ENCODE results near the gene SCN1A. TPM values are rescaled to one million over a fixed set of nuclear protein-coding genes. Genes with fewer than 3 reads are reported as not detected.
A peak's percentile ranks its signal among the peaks of the same experiment; 100 is the strongest.

SCN1A gene
- total RNA-seq, 2 donors from 2014 or later, result 0.05 TPM; not detected in 1

DNA sequence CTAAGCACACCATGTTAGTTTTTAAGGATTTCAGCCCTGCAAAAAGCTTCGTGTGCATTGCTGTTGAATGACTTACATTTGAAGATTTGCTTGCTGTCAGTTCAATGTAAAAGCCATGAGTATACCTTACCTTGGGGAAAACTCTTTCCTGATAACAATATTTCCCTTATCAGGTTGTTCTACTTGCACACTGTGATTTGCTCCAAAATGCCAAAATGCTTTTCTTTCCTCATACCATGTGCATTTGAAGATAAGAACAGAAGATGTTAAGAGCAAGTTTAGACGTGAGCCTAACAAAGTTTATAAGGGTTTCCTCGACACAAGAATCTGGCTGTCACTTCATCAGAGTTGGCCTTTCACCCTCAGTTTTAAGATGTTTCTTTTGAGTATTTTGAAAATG, 57.6 kb downstream of the SCN1A start:
- H3K27me3 ChIP-seq, result no peaks in the 10 kb centered on the region
- no peaks in the 10 kb centered on the region for H3K4me1 ChIP-seq
- H3K9me3 ChIP-seq, result no peaks in the 10 kb centered on the region
- TF ChIP-seq, protein P1, sequence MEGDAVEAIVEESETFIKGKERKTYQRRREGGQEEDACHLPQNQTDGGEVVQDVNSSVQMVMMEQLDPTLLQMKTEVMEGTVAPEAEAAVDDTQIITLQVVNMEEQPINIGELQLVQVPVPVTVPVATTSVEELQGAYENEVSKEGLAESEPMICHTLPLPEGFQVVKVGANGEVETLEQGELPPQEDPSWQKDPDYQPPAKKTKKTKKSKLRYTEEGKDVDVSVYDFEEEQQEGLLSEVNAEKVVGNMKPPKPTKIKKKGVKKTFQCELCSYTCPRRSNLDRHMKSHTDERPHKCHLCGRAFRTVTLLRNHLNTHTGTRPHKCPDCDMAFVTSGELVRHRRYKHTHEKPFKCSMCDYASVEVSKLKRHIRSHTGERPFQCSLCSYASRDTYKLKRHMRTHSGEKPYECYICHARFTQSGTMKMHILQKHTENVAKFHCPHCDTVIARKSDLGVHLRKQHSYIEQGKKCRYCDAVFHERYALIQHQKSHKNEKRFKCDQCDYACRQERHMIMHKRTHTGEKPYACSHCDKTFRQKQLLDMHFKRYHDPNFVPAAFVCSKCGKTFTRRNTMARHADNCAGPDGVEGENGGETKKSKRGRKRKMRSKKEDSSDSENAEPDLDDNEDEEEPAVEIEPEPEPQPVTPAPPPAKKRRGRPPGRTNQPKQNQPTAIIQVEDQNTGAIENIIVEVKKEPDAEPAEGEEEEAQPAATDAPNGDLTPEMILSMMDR (IDR thresholded peaks at IDR 0.05), result no peak
- no peak overlapping the region for H3K9ac ChIP-seq (ENCODE audit: low read depth in 2 of 2, low read length in 2 of 2)
- intact Hi-C loops (cut with DNase I), result no loop called here
- no peak overlapping the region for H3K4me3 ChIP-seq
- no peaks in the 10 kb centered on the region for H3K36me3 ChIP-seq
- no peak for DNase-seq
- H3K27ac ChIP-seq, result no peak overlapping the region

DNA sequence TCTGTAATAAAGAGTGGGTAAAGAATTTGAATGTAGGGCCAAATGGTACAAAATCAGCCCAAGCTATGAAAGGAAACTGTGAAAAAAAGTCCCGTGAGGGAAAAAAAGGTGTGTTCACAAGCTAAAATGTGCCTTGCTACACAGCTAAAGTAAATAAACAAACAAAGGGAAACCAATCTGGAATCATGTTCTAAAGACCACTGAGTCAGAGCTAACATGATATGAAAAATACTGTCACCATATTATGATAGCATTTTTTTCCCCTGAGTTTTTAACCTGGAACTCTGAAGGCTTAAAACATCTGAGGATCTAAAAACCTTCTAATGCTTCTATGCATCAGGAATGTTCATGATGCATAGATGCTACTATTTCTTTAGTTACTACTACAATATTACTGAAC, 58.8 kb downstream of the SCN1A start:
- H3K9ac ChIP-seq (ENCODE audit: low read depth in 2 of 2, low read length in 2 of 2), result no peak overlapping the region
- no peaks in the 10 kb centered on the region for H3K4me1 ChIP-seq
- no peak overlapping the region for H3K4me3 ChIP-seq
- TF ChIP-seq, protein P1 (IDR thresholded peaks at IDR 0.05), result no peak
- H3K36me3 ChIP-seq, result no peaks in the 10 kb centered on the region
- no peaks in the 10 kb centered on the region for H3K27me3 ChIP-seq
- no peak for DNase-seq
- no peak overlapping the region for H3K27ac ChIP-seq
- no peaks in the 10 kb centered on the region for H3K9me3 ChIP-seq
- intact Hi-C loops (cut with DNase I), result no loop called here

DNA sequence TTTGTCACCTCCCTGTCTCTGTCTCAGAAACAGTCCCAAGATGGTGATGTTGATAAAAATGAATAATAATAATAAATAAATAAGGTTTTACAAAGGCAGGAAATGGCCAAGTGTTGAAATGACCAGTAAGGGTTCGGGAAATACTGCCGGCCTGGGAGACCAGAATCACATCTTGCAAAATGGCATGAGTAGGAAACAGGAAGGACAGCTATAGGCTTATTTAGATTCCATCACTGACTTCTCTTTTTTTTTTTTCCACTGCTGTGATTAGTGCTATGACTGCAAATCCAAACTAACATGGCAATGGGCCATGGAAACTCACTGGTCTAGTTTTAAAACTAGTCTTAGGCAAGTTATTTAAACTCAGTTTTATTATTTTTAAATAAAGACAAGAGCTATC, 60.6 kb downstream of the SCN1A start:
- intact Hi-C loops (cut with DNase I), result no loop called here
- TF ChIP-seq, protein P1 (IDR thresholded peaks at IDR 0.05), result no peak
- no peak overlapping the region for H3K27ac ChIP-seq
- H3K36me3 ChIP-seq, result no peaks in the 10 kb centered on the region
- H3K4me1 ChIP-seq, result no peaks in the 10 kb centered on the region
- H3K9ac ChIP-seq (ENCODE audit: low read depth in 2 of 2, low read length in 2 of 2), result no peak overlapping the region
- DNase-seq, result no peak
- no peak overlapping the region for H3K4me3 ChIP-seq
- no peaks in the 10 kb centered on the region for H3K27me3 ChIP-seq
- H3K9me3 ChIP-seq, result no peaks in the 10 kb centered on the region

DNA sequence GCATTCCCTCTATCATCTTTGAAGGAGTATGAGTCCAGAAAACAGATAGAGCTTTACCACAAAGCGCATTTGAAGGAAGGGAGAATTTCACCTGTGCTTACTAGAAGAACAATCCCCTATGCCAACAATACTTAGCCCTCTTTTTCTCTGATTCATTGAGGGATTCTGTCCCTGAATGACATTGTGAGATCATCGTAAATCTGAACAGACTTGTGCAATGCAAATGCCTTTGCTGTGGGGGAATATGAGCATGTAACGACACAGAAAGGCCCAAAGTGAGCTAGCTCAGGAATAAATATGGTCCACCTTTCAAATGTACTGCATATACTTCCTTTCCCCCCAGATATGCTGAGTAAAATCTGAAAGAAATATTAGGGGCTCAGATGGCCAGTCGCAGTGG, 67.6 kb downstream of the SCN1A start:
- Histone ChIP-seq H3K27me3 (no peaks in the 10 kb centered on the region), H3K36me3 (no peaks in the 10 kb centered on the region), H3K9ac (ENCODE audit: low read depth in 2 of 2, low read length in 2 of 2) (no peak overlapping the region), H3K4me3 (no peak overlapping the region), H3K4me1 (no peaks in the 10 kb centered on the region), H3K9me3 (no peaks in the 10 kb centered on the region), H3K27ac (no peak overlapping the region)
- no peak for DNase-seq
- intact Hi-C loops (cut with DNase I), result no loop called here
- TF ChIP-seq, protein P1 (IDR thresholded peaks at IDR 0.05), result no peak

DNA sequence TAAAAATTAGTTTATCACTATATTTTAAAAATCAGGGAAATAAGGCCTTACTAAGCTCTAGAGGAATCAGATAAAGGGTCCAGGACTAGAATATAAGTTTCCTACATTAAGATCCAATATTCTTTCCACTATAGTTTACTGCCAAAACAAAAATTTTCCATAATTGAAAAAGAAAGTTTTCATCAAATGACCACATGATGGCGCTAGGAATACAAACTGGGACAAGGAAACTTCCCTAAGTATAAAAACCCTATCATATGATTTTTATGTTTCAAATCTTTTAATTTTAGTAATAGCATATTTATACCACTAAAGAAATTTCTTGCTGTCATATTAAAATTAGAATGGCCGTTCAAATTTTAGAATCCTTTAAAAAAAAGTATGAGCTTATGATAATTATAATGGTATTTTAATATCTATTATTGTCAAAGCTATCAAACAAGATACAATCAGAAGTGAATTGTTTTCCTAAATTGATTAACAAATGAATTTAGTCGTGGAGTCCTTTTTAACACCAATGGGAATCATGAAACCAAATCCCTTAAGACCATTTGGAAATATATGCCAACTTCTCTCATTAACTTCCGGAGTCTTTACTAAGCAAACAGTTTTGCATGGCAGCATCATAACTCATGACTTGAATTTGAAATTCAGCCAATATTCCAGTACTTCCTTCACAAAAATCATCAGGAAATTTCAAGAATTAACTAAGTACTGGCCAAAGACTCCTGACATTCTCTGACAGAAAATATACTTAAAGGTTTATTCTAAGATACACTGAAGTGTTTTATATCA, 70.3 kb downstream of the SCN1A start:
- Histone ChIP-seq H3K36me3 (no peaks in the 10 kb centered on the region), H3K27ac (no peak overlapping the region), H3K4me3 (no peak overlapping the region), H3K4me1 (no peaks in the 10 kb centered on the region), H3K9me3 (no peaks in the 10 kb centered on the region), H3K27me3 (no peaks in the 10 kb centered on the region), H3K9ac (ENCODE audit: low read depth in 2 of 2, low read length in 2 of 2) (no peak overlapping the region)
- TF ChIP-seq, protein P1 (IDR thresholded peaks at IDR 0.05), result peak; percentile 19
- DNase-seq, result no peak
- intact Hi-C loops (cut with DNase I), result no loop called here

Measured in colonic mucosa (tissue), 4 donors.